Measurements from ENCODE around the gene GARS1.

GARS1 gene

GRCh38 chr7:30674420-30674819 is 79.7 kb downstream of the GARS1 start:
- no peaks in the 10 kb centered on the region for H4K20me1 ChIP-seq (ENCODE audit: insufficient read depth, low read length, poor library complexity, severe bottlenecking)
- H3K9ac ChIP-seq (ENCODE audit: low read depth, low read length, poor library complexity, severe bottlenecking): no peak overlapping the region
- H3K9me2 ChIP-seq (replicated peaks; ENCODE audit: low read depth, low read length): no peaks in the 10 kb centered on the region
- H3K4me3 ChIP-seq (ENCODE audit: low read length, poor library complexity, severe bottlenecking): no peak overlapping the region
- H3K36me3 ChIP-seq (ENCODE audit: insufficient read depth, low read length): no peaks in the 10 kb centered on the region
- no peak overlapping the region for H3K4me2 ChIP-seq (ENCODE audit: low read depth, low read length, poor library complexity, severe bottlenecking)
- H3K4me1 ChIP-seq (ENCODE audit: insufficient read depth, low read length, poor library complexity, severe bottlenecking): no peaks in the 10 kb centered on the region
- no peak for TF ChIP-seq CTCF (conservative IDR thresholded peaks at IDR 0.05; ENCODE audit: low read length)
- TF ChIP-seq EZH2phosphoT487 (IDR thresholded peaks at IDR 0.05; ENCODE audit: borderline replicate concordance): no peak
- no peaks in the 10 kb centered on the region for H3K79me2 ChIP-seq (ENCODE audit: insufficient read depth, low read length)
- H3K9me3 ChIP-seq (ENCODE audit: insufficient read depth, low read depth, low read length): no peaks in the 10 kb centered on the region
- H3K27me3 ChIP-seq (ENCODE audit: insufficient read depth, low read length, poor library complexity, severe bottlenecking): no peaks in the 10 kb centered on the region
- H2AFZ ChIP-seq (ENCODE audit: low read length): no peak overlapping the region
- no peaks in the 10 kb centered on the region for H3F3A ChIP-seq (ENCODE audit: low read depth)

- Histone ChIP-seq H3K4me2 (ENCODE audit: low read depth, low read length, poor library complexity, severe bottlenecking) (no peak overlapping the region), H3K9me3 (ENCODE audit: insufficient read depth, low read depth, low read length) (no peaks in the 10 kb centered on the region), H3K36me3 (ENCODE audit: insufficient read depth, low read length) (no peaks in the 10 kb centered on the region), H3K4me1 (ENCODE audit: insufficient read depth, low read length, poor library complexity, severe bottlenecking) (no peaks in the 10 kb centered on the region), H3K79me2 (ENCODE audit: insufficient read depth, low read length) (no peaks in the 10 kb centered on the region), H2AFZ (ENCODE audit: low read length) (no peak overlapping the region), H3K27me3 (ENCODE audit: insufficient read depth, low read length, poor library complexity, severe bottlenecking) (no peaks in the 10 kb centered on the region), H4K20me1 (ENCODE audit: insufficient read depth, low read length, poor library complexity, severe bottlenecking) (no peaks in the 10 kb centered on the region), H3K9me2 (replicated peaks; ENCODE audit: low read depth, low read length) (no peaks in the 10 kb centered on the region), H3K9ac (ENCODE audit: low read depth, low read length, poor library complexity, severe bottlenecking) (no peak overlapping the region), H3F3A (ENCODE audit: low read depth) (no peaks in the 10 kb centered on the region), H3K4me3 (ENCODE audit: low read length, poor library complexity, severe bottlenecking) (no peak overlapping the region)
- TF ChIP-seq CTCF (conservative IDR thresholded peaks at IDR 0.05; ENCODE audit: low read length) (no peak), EZH2phosphoT487 (IDR thresholded peaks at IDR 0.05; ENCODE audit: borderline replicate concordance) (no peak)
These were observed 80.2 kb downstream of the GARS1 start for GRCh38 chr7:30674876-30675275.

GRCh38 chr7:30678805-30679204 is 84.1 kb downstream of the GARS1 start:
- H3K27me3 ChIP-seq (ENCODE audit: insufficient read depth, low read length, poor library complexity, severe bottlenecking): no peaks in the 10 kb centered on the region

More at GRCh38 chr7:30678805-30679204, 84.1 kb downstream of the GARS1 start:
- Histone ChIP-seq H3F3A (ENCODE audit: low read depth) (no peaks in the 10 kb centered on the region), H3K9me3 (ENCODE audit: insufficient read depth, low read depth, low read length) (no peaks in the 10 kb centered on the region), H3K4me1 (ENCODE audit: insufficient read depth, low read length, poor library complexity, severe bottlenecking) (no peaks in the 10 kb centered on the region), H3K9ac (ENCODE audit: low read depth, low read length, poor library complexity, severe bottlenecking) (no peak overlapping the region), H3K9me2 (replicated peaks; ENCODE audit: low read depth, low read length) (no peaks in the 10 kb centered on the region), H3K36me3 (ENCODE audit: insufficient read depth, low read length) (no peaks in the 10 kb centered on the region), H2AFZ (ENCODE audit: low read length) (no peak overlapping the region), H3K79me2 (ENCODE audit: insufficient read depth, low read length) (no peaks in the 10 kb centered on the region), H3K4me3 (ENCODE audit: low read length, poor library complexity, severe bottlenecking) (no peak overlapping the region), H3K4me2 (ENCODE audit: low read depth, low read length, poor library complexity, severe bottlenecking) (no peak overlapping the region), H4K20me1 (ENCODE audit: insufficient read depth, low read length, poor library complexity, severe bottlenecking) (no peaks in the 10 kb centered on the region)
- TF ChIP-seq CTCF (conservative IDR thresholded peaks at IDR 0.05; ENCODE audit: low read length) (no peak), EZH2phosphoT487 (IDR thresholded peaks at IDR 0.05; ENCODE audit: borderline replicate concordance) (no peak)
